ENCODE measurements around the gene PDK2. TPM values are rescaled to one million over a fixed set of nuclear protein-coding genes. Genes with fewer than 3 reads are reported as not detected.

The PDK2 gene
- total and polyA plus RNA-seq, 3 experiments from 2014 or later, result 19.5 to 41.2 (median 22.4) TPM

Other genes with a start within 250 kb of the PDK2 start
- gene TAC4, start 247.3 kb upstream of the PDK2 start, total RNA-seq, result not detected
- gene TAC4, start 247.3 kb upstream of the PDK2 start, polyA plus RNA-seq, result not detected
- gene DLX4, start 126.2 kb upstream of the PDK2 start, total RNA-seq, result under 1 TPM; 0.58 to 0.88 TPM
- not detected for gene DLX4, start 126.2 kb upstream of the PDK2 start, polyA plus RNA-seq
- under 1 TPM in 1 of 2 experiments, not detected in 1; 0.15 TPM for gene DLX3, start 100.1 kb upstream of the PDK2 start, total RNA-seq
- not detected for gene DLX3, start 100.1 kb upstream of the PDK2 start, polyA plus RNA-seq
- 10 to 100 TPM; 11.8 to 12.5 TPM for gene ITGA3, start 39.2 kb upstream of the PDK2 start, total RNA-seq
- 2.7 TPM for gene ITGA3, start 39.2 kb upstream of the PDK2 start, polyA plus RNA-seq
- gene SAMD14, start 34.8 kb downstream of the PDK2 start, total RNA-seq, result 1 to 10 TPM in 1 of 2 experiments, under 1 TPM in 1; 0.92 to 1.3 TPM
- gene SAMD14, start 34.8 kb downstream of the PDK2 start, polyA plus RNA-seq, result not detected
- 10 to 100 TPM; 86.9 to 89.0 TPM for gene PPP1R9B, start 55.3 kb downstream of the PDK2 start, total RNA-seq
- gene PPP1R9B, start 55.3 kb downstream of the PDK2 start, polyA plus RNA-seq, result 1.7 TPM
- gene SGCA, start 70.7 kb downstream of the PDK2 start, total RNA-seq, result under 1 TPM in 1 of 2 experiments, not detected in 1; 0.31 TPM
- gene SGCA, start 70.7 kb downstream of the PDK2 start, polyA plus RNA-seq, result not detected
- gene COL1A1, start 106.3 kb downstream of the PDK2 start, total RNA-seq, result under 1 TPM; 0.39 to 0.42 TPM
- not detected for gene COL1A1, start 106.3 kb downstream of the PDK2 start, polyA plus RNA-seq
- not detected for gene TMEM92, start 179.1 kb downstream of the PDK2 start, total RNA-seq
- not detected for gene TMEM92, start 179.1 kb downstream of the PDK2 start, polyA plus RNA-seq